HepG2 (cell line): Measurements from ENCODE around the gene FAM181A. TPM values are rescaled to one million over a fixed set of nuclear protein-coding genes. Genes with fewer than 3 reads are reported as not detected.

Source experiments
- ATAC-seq: fragments of 200-7000 bp; cut with Tn5 transposase; 3 replicates; pipeline ENCODE4 v1.9.1; 2020; ENCODE audit warnings: mild to moderate bottlenecking, moderate library complexity
- BruUV-seq: library from RNA; stranded (reverse); fragments of 400-500 nt; replicated peaks from 2 replicates; lab custom pipeline; 2021; lab: Mats Ljungman, UMichigan
- CTCF ChIA-PET: fragments of 300-600 bp; formaldehyde crosslinking; extraction: SDS; loops from one replicate; lab custom pipeline; 2021; ENCODE audit warnings: low total read pairs, inconsistent platforms, low intra/inter-chr PET ratio; lab: Yijun Ruan, JAX
- POLR2A ChIA-PET: fragments of 350-600 bp; sonication (Branson Sonifier 250); formaldehyde crosslinking; loops from one replicate; lab custom pipeline; 2020; ENCODE audit warnings: antibody characterized with exemption, inconsistent platforms; lab: Yijun Ruan, JAX
- DNase-seq: peaks from one replicate; pipeline ENCODE4 v3.0.0-alpha.2; 2015; ENCODE audit warnings: low spot score
- FAIRE-seq: peaks from 3 replicates; lab custom pipeline; 2011; peaks lifted over from hg19 to GRCh38; lab: Jason Lieb, UNC
- H2AFZ ChIP-seq: one replicate; pipeline ENCODE4 v1.6.1; 2011; ENCODE audit warnings: low read length, inconsistent platforms
- H3K27ac ChIP-seq: fragments of 300-600 bp; 3 replicates; pipeline ENCODE4 v1.8.0; 2011; ENCODE audit warnings: mixed run types, mild to moderate bottlenecking, mixed read lengths, low read length, inconsistent platforms; ENCODE audit not compliant: insufficient read depth; ENCODE audit errors: extremely low read length
- H3K27me3 ChIP-seq, 2 experiments: fragments of 200-600 bp in 1 of 2; 2 replicates in 1 of 2; 3 replicates in 1 of 2; pipeline versions ENCODE4 v1.6.0 to v1.8.0; 2011; ENCODE audit warnings: low read length in 2 of 2, mild to moderate bottlenecking in 2 of 2, moderate library complexity in 2 of 2, inconsistent platforms in 1 of 2; ENCODE audit not compliant: insufficient read depth in 2 of 2, control insufficient read depth in 1 of 2
- H3K36me3 ChIP-seq, 2 experiments: fragments of 200-600 bp in 1 of 2; replicated peaks in 1 of 2; 2 replicates in 1 of 2; 3 replicates in 1 of 2; pipeline versions ENCODE4 v1.5.1 to v1.8.0; 2011; ENCODE audit warnings: low read length in 2 of 2, inconsistent platforms in 1 of 2; ENCODE audit not compliant: insufficient read depth in 2 of 2, control insufficient read depth in 1 of 2
- H3K4me1 ChIP-seq: 2 replicates; pipeline ENCODE4 v1.5.1; 2012; ENCODE audit warnings: low read length, inconsistent platforms; ENCODE audit not compliant: insufficient read depth
- H3K4me2 ChIP-seq: 2 replicates; pipeline ENCODE4 v1.6.0; 2011; ENCODE audit warnings: low read depth, low read length, inconsistent platforms
- H3K4me3 ChIP-seq, 3 experiments: fragments of 200-600 bp in 1 of 3; sonication (generic), shearing (Covaris generic) in 1 of 3; replicated peaks in 1 of 3; 2 replicates each; pipeline ENCODE4 v1.5.1; 2011 to 2016; ENCODE audit warnings: low read length in 3 of 3, inconsistent platforms in 2 of 3, low read depth in 2 of 3, mild to moderate bottlenecking in 2 of 3, control low read depth in 1 of 3, mixed read lengths in 1 of 3; ENCODE audit not compliant: insufficient read depth in 1 of 3
- H3K79me2 ChIP-seq: one replicate; pipeline ENCODE4 v1.6.1; 2011; ENCODE audit warnings: low read length, inconsistent platforms; ENCODE audit not compliant: insufficient read depth
- H3K9ac ChIP-seq: 2 replicates; pipeline ENCODE4 v1.6.0; 2011; ENCODE audit warnings: mild to moderate bottlenecking, low read depth, low read length, inconsistent platforms; ENCODE audit not compliant: insufficient read depth
- H3K9me3 ChIP-seq: 2 replicates; pipeline ENCODE4 v1.5.1; 2012; ENCODE audit warnings: mild to moderate bottlenecking, low read length
- H4K20me1 ChIP-seq: 2 replicates; pipeline ENCODE4 v1.6.0; 2011; ENCODE audit warnings: inconsistent platforms, mild to moderate bottlenecking, low read length, moderate library complexity; ENCODE audit not compliant: insufficient read depth
- ARNT2 ChIP-seq: sonication (generic); formaldehyde crosslinking; IDR thresholded peaks from 2 replicates; pipeline ENCODE4 v1.8.0; 2022; ENCODE audit warnings: mild to moderate bottlenecking, low read depth, missing genetic modification reagents, moderate library complexity
- ATM ChIP-seq: fragments of 450-650 bp; IDR thresholded peaks from 2 replicates; pipeline ENCODE4 v1.7.1; 2017; ENCODE audit warnings: mild to moderate bottlenecking, borderline replicate concordance
- BHLHE40 ChIP-seq: IDR thresholded peaks from 2 replicates; pipeline ENCODE4 v1.6.1; 2011; ENCODE audit warnings: low read length, improper control_type of control experiment
- HNF4G ChIP-seq, 2 experiments: sonication (generic) in 1 of 2; formaldehyde crosslinking in 1 of 2; IDR thresholded peaks; 2 replicates each; pipeline versions ENCODE4 v1.4.0 to v1.6.1; 2011 to 2020; ENCODE audit warnings: borderline replicate concordance in 2 of 2, low read depth in 2 of 2, mild to moderate bottlenecking in 2 of 2, low read length in 1 of 2, missing genetic modification reagents in 1 of 2, moderate library complexity in 1 of 2
- KDM3A ChIP-seq: IDR thresholded peaks from 2 replicates; pipeline ENCODE4 v1.6.1; 2018; ENCODE audit warnings: low read depth, missing compliant biosample characterization
- MIER2 ChIP-seq: IDR thresholded peaks from 2 replicates; pipeline ENCODE4 v1.6.1; 2016; ENCODE audit warnings: missing biosample characterization, missing genetic modification reagents
- MXD4 ChIP-seq: IDR thresholded peaks from 2 replicates; pipeline ENCODE4 v1.6.1; 2016; ENCODE audit warnings: mild to moderate bottlenecking, missing biosample characterization, missing genetic modification reagents
- ONECUT2 ChIP-seq: sonication (generic); formaldehyde crosslinking; IDR thresholded peaks from 2 replicates; pipeline ENCODE4 v1.4.0; 2020; ENCODE audit warnings: missing genetic modification reagents
- PAWR ChIP-seq: sonication (generic); formaldehyde crosslinking; IDR thresholded peaks from 2 replicates; pipeline ENCODE4 v1.4.0; 2020; ENCODE audit warnings: missing genetic modification reagents, mild to moderate bottlenecking, borderline replicate concordance
- PBX2 ChIP-seq: IDR thresholded peaks from 2 replicates; pipeline ENCODE4 v1.6.1; 2016; ENCODE audit warnings: control low read depth
- POGZ ChIP-seq: sonication (generic); formaldehyde crosslinking; IDR thresholded peaks from 2 replicates; pipeline ENCODE4 v1.4.0; 2020; ENCODE audit warnings: mild to moderate bottlenecking, missing genetic modification reagents
- TSC22D2 ChIP-seq: sonication (generic); formaldehyde crosslinking; IDR thresholded peaks from 2 replicates; pipeline ENCODE4 v1.5.1; 2020; ENCODE audit warnings: missing genetic modification reagents, mild to moderate bottlenecking, borderline replicate concordance
- ZNF432 ChIP-seq: sonication (generic); formaldehyde crosslinking; IDR thresholded peaks from 2 replicates; pipeline ENCODE4 v1.5.0; 2020; ENCODE audit warnings: missing genetic modification reagents, mild to moderate bottlenecking, borderline replicate concordance
- ZNF563 ChIP-seq: sonication (generic); formaldehyde crosslinking; IDR thresholded peaks from 2 replicates; pipeline ENCODE4 v1.8.0; 2022; ENCODE audit warnings: mild to moderate bottlenecking, moderate library complexity, missing genetic modification reagents
- ZNF629 ChIP-seq: sonication (generic); formaldehyde crosslinking; conservative IDR thresholded peaks from 2 replicates; pipeline ENCODE4 v1.5.0; 2020; ENCODE audit warnings: missing genetic modification reagents
- ZNF792 ChIP-seq: IDR thresholded peaks from 2 replicates; pipeline ENCODE4 v1.6.1; 2016
- WGBS: methylation state at CpG from one replicate; pipeline ENCODE4 v1.1.6; 2017; ENCODE audit warnings: low lambda C conversion rate; 5-methylcytosine and 5-hydroxymethylcytosine counted together
- in situ Hi-C: cut with HindIII; loops from 2 replicates; pipeline ENCODE4 v1.10.0; 2017; ENCODE audit warnings: low pct_unique_long_range_greater_than_20kb; ENCODE audit not compliant: extremely low pct_ligation_motif_present
- intact Hi-C: fragments of 100-400 bp; cut with micrococcal nuclease; formaldehyde crosslinking; loops from one replicate; pipeline ENCODE4 v1.10.0; 2022; ENCODE audit not compliant: unreplicated experiment
- polyA plus RNA-seq, 8 experiments: library from polyadenylated mRNA; depleted of rRNA in 3 of 8; stranded (reverse) in 7 of 8; unstranded in 1 of 8; fragments of >200 nt; fragmentation: Illumina TruSeq in 4 of 8; extraction: Trizol in 4 of 8; gene quantifications; 2 replicates each; pipeline versions ENCODE4 v1.2.1 to v1.2.3, GENCODE V29; 2011 to 2016; ENCODE audit warnings: low read depth in 4 of 8, missing spikeins in 1 of 8, mixed read lengths in 1 of 8; ENCODE audit not compliant: insufficient read depth in 1 of 8
- total RNA-seq, 5 experiments: library from RNA; depleted of rRNA; stranded (reverse); fragments of >200 nt; fragmentation: Illumina TruSeq; extraction: Trizol; gene quantifications; 2 replicates each; pipeline ENCODE4 v1.2.3, GENCODE V29; 2016; ENCODE audit warnings: low read depth in 1 of 5
- TF ChIP-seq, protein P1 (sequence below): sonication (generic); formaldehyde crosslinking; IDR thresholded peaks from 2 replicates; pipeline ENCODE4 v1.5.0; 2020; ENCODE audit warnings: mild to moderate bottlenecking, missing genetic modification reagents

Gene FAM181A
- total and polyA plus RNA-seq, 2 of the 13 experiments (the other 11 are each of a cell fraction or from before 2014, with no cell fraction given): 1.1 to 1.5 TPM

DNA sequence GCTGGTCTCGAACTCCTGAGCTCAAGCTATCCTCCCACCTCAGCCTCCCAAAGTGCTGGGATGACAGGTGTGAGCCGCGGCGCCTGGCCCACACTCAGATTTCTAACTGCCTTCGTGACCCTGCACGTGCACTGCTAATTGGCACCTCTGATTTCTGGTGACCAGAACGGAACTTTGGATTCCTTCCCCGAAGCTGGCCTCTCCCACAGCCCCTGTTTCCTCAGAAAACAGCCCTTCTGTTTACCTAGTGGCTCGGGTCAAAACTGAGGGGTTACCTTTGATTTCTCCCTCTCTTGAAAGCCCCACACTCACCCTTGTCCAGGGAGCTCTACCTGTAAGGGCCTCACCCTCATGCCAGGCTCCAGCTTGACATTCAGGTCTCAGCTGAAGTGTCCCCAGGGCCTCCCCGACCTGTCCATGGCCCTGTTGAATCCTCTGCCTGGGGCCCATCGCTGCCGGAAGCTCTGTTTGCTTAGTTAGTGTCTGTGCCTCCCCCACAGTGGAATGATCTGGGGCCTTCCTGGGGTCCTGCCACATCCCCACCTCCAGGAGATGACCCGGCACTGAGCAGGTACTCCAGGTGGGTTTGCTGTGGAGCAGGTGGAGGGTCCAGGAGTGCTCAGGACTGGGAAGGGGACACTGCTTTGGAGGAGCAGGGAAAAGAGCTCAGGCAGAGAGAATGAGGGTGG is 24.4 kb upstream of the FAM181A start (continued):
- peak; percentile 37; the same call in 1 of the 2 replicates for TF ChIP-seq HNF4G (IDR thresholded peaks at IDR 0.05; ENCODE audit: borderline replicate concordance, low read depth, low read length)
- TF ChIP-seq HNF4G (CRISPR knock-in tag; IDR thresholded peaks at IDR 0.05; ENCODE audit: borderline replicate concordance, low read depth): peak; percentile 59; the same call in 1 of the 2 replicates
- TF ChIP-seq ZNF563: peak; percentile 60
- TF ChIP-seq, protein P1, sequence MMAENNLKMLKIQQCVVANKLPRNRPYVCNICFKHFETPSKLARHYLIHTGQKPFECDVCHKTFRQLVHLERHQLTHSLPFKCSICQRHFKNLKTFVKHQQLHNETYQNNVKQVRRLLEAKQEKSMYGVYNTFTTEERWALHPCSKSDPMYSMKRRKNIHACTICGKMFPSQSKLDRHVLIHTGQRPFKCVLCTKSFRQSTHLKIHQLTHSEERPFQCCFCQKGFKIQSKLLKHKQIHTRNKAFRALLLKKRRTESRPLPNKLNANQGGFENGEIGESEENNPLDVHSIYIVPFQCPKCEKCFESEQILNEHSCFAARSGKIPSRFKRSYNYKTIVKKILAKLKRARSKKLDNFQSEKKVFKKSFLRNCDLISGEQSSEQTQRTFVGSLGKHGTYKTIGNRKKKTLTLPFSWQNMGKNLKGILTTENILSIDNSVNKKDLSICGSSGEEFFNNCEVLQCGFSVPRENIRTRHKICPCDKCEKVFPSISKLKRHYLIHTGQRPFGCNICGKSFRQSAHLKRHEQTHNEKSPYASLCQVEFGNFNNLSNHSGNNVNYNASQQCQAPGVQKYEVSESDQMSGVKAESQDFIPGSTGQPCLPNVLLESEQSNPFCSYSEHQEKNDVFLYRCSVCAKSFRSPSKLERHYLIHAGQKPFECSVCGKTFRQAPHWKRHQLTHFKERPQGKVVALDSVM: peak; percentile 97
- TF ChIP-seq BHLHE40: peak; percentile 93
- TF ChIP-seq ZNF432: no peak
- TF ChIP-seq PAWR: no peak
- no peak for TF ChIP-seq MIER2 (CRISPR knock-in tag)
- TF ChIP-seq ZNF792 (CRISPR knock-in tag): no peak

DNA sequence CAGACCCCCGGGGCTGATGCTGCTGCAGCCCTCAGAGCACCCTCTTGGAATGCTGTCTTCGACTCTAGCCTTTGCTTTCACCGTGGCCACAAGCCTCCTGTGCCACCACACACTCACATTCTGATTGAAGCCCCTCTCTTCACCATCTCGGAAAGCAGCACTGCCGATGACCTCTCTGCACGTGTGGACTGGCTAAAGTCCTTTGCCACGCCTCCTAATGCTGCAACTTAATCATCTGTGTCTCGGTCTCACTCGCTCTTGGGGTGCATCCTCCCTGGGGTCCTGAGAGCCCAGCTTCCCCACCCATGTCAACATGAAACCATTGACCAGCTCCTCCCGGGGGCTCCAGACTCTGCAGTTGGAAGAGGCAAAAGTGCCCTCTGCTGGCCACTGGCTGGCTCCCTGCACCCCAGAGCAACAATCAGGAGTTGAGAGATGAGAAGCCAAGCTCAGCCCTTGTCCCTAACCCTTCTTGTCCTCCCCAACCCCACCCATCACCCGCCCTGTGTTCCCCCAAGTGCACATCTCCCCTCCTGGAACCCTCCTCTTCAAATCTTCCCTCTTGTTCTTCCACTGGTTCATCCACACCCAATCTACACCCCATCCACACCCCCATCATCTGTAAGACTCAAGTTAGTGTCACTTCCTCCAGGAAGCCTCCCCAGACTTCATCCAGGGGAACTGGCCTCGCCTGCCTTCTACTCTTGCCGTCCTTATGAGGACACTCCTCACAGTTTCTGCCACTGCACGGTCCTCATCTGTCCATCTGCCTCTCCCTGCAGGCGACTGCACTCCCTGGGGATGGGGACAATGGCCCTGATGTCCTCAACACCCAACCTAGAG is 23.6 kb upstream of the FAM181A start:
- FAIRE-seq: no peak
- POLR2A ChIA-PET: interaction anchor here (0.7 to 1.0 kb wide), 4 partner anchors 11 to 148 kb away, joined by 3 to 4 read pairs (median 3); partner anchors contain the start of gene FAM181A
- 0 out of 2 replicates have a peak, but pooled peaks have one; percentile 26 for TF ChIP-seq TSC22D2 (CRISPR knock-in tag)
- no peak for TF ChIP-seq ATM
- peak; percentile 30 for TF ChIP-seq POGZ (CRISPR knock-in tag)
- TF ChIP-seq ONECUT2 (CRISPR knock-in tag): no peak
- TF ChIP-seq ARNT2: 0 out of 2 replicates have a peak, but pooled peaks have one; percentile 5
- 0 out of 2 replicates have a peak, but pooled peaks have one; percentile 17 for TF ChIP-seq ZNF629 (CRISPR knock-in tag)
- no peak for TF ChIP-seq KDM3A (CRISPR knock-in tag)
- TF ChIP-seq MXD4: no peak
- TF ChIP-seq PBX2: no peak

More for the DNA sequence above, 23.6 kb upstream of the FAM181A start:
- H2AFZ ChIP-seq: no peak overlapping the region
- H3K9me3 ChIP-seq: no peaks in the 10 kb centered on the region
- peak overlapping the region; percentile 92 for H3K4me2 ChIP-seq
- no peaks in the 10 kb centered on the region for H4K20me1 ChIP-seq
- peaks cover 98% of the 10 kb centered on the region for H3K4me1 ChIP-seq
- ATAC-seq (peak; percentile 77), DNase-seq (peak; percentile 54)
- 37% methylated on average over 11 of the region's 15 CpGs for WGBS
- intact Hi-C loops (loop anchor here (1.0 kb wide), 1 partner anchor 248 kb away; no protein-coding TSS in a partner anchor), in situ Hi-C loops (no loop called here)
- no peaks in the 10 kb centered on the region for H3K27me3 ChIP-seq
- H3K9ac ChIP-seq: peak overlapping the region; percentile 25
- CTCF ChIA-PET: interaction anchor here (1.1 to 2.3 kb wide), 3 partner anchors 167 to 248 kb away, joined by 3 to 8 read pairs (median 7); no protein-coding TSS in a partner anchor
- H3K4me3 ChIP-seq: peak overlapping the region in 1 of 3 experiments; percentile 55; a peak in 2 of 6 replicates
- no peaks in the 10 kb centered on the region for H3K36me3 ChIP-seq
- peak overlapping the region; percentile 70 for H3K27ac ChIP-seq
- no TSS peak for BruUV-seq
- H3K79me2 ChIP-seq: no peaks in the 10 kb centered on the region
